NCI-H2171 treated with DMSO at 0.1 percent for 48 hours (cell line): ENCODE results near the gene TRPC5OS.

Experiments
- DNase-seq: peaks from one replicate; lab custom pipeline; 2025; lab: John Stamatoyannopoulos, UW

The TRPC5OS gene

GRCh38 chrX:111896148-111896547 is 20.2 kb downstream of the TRPC5OS start:
- no peak for DNase-seq

- no peak for DNase-seq
Observed at GRCh38 chrX:111914398-111915090, 38.6 kb downstream of the TRPC5OS start.

- no peak for DNase-seq
Observed at GRCh38 chrX:111917591-111917990, 41.6 kb downstream of the TRPC5OS start.

- no peak for DNase-seq
Observed at GRCh38 chrX:111928456-111928855, 52.5 kb downstream of the TRPC5OS start.
